Measurements from ENCODE around the gene ABITRAM. TPM values are rescaled to one million over a fixed set of nuclear protein-coding genes. Genes with fewer than 3 reads are reported as not detected.
A peak's percentile ranks its signal among the peaks of the same experiment; 100 is the strongest.

Gene ABITRAM
- total RNA-seq, 1 experiment from 2014 or later = 6.4 TPM

GRCh38 chr9:108933231-108933717 lies 926 bp upstream of the ABITRAM start:
- no peak for ATAC-seq
- BruUV-seq (replicated peaks) = no TSS peak

GRCh38 chr9:108933718-108934322 lies 380 bp upstream of the ABITRAM start, which contains the start of gene ELP1:
Gene ELP1, minus strand, starts transcription at chr9:108934124. Its CDS starts 2,978 bp downstream, at chr9:108931146.
- H3K9me3 ChIP-seq (ENCODE audit: control insufficient read depth, insufficient read depth, low read depth, low read length) = no peaks in the 10 kb centered on the region
- no TSS peak for BruUV-seq (replicated peaks)
- H3K4me1 ChIP-seq (ENCODE audit: control insufficient read depth, insufficient read depth, low read length) = peaks cover 9% of the 10 kb centered on the region; the same call in 1 of the 2 replicates
- DNase-seq (ENCODE audit: low read depth, low spot score) (peak; percentile 22), ATAC-seq (peak; percentile 92)
- peak within 1 kb of the TSS; percentile 82 for H3K27ac ChIP-seq (ENCODE audit: low read length)
- TF ChIP-seq CTCF (IDR thresholded peaks at IDR 0.05) (peak; percentile 20; the same call in 1 of the 2 replicates), POLR2AphosphoS5 (IDR thresholded peaks at IDR 0.05; ENCODE audit: low read depth, low read length) (no peak; the same call in 1 of the 2 replicates)
- ChIA-PET CTCF (no interaction called here), POLR2A (interaction anchor here (0.6 kb wide), 1 partner anchor 13 kb away, joined by 3 read pairs; no protein-coding TSS in a partner anchor)
- in situ Hi-C loops (cut with HindIII; ENCODE audit: low pct_unique_long_range_greater_than_20kb, low sequenced_read_pairs) = no loop called here
- H3K36me3 ChIP-seq (ENCODE audit: control insufficient read depth, insufficient read depth, low read length) = peaks cover 3% of the 10 kb centered on the region
- no peaks in the 10 kb centered on the region for H3K27me3 ChIP-seq (ENCODE audit: control insufficient read depth, insufficient read depth, low read length)
- intact Hi-C loops (cut with micrococcal nuclease; ENCODE audit: unreplicated experiment) = no loop called here
- H3K4me3 ChIP-seq (ENCODE audit: low read depth in 2 of 2, low read length in 2 of 2) = peak within 1 kb of the TSS; percentile 95 to 96

More at GRCh38 chr9:108933231-108933717, 926 bp upstream of the ABITRAM start:
- in situ Hi-C loops (cut with HindIII; ENCODE audit: low pct_unique_long_range_greater_than_20kb, low sequenced_read_pairs) = no loop called here
- H3K9me3 ChIP-seq (ENCODE audit: control insufficient read depth, insufficient read depth, low read depth, low read length) = no peaks in the 10 kb centered on the region
- H3K36me3 ChIP-seq (ENCODE audit: control insufficient read depth, insufficient read depth, low read length) = peaks cover 3% of the 10 kb centered on the region
- intact Hi-C loops (cut with micrococcal nuclease; ENCODE audit: unreplicated experiment) = no loop called here
- H3K27ac ChIP-seq (ENCODE audit: low read length) = peak overlapping the region; percentile 79
- DNase-seq (ENCODE audit: low read depth, low spot score) = no peak
- peaks cover 9% of the 10 kb centered on the region; the same call in 1 of the 2 replicates for H3K4me1 ChIP-seq (ENCODE audit: control insufficient read depth, insufficient read depth, low read length)
- H3K4me3 ChIP-seq (ENCODE audit: low read depth in 2 of 2, low read length in 2 of 2) = peak overlapping the region; percentile 95 to 96
- CTCF ChIA-PET = no interaction called here
- H3K27me3 ChIP-seq (ENCODE audit: control insufficient read depth, insufficient read depth, low read length) = no peaks in the 10 kb centered on the region
- TF ChIP-seq POLR2AphosphoS5 (IDR thresholded peaks at IDR 0.05; ENCODE audit: low read depth, low read length) = no peak
- POLR2A ChIA-PET = no interaction called here

DNA sequence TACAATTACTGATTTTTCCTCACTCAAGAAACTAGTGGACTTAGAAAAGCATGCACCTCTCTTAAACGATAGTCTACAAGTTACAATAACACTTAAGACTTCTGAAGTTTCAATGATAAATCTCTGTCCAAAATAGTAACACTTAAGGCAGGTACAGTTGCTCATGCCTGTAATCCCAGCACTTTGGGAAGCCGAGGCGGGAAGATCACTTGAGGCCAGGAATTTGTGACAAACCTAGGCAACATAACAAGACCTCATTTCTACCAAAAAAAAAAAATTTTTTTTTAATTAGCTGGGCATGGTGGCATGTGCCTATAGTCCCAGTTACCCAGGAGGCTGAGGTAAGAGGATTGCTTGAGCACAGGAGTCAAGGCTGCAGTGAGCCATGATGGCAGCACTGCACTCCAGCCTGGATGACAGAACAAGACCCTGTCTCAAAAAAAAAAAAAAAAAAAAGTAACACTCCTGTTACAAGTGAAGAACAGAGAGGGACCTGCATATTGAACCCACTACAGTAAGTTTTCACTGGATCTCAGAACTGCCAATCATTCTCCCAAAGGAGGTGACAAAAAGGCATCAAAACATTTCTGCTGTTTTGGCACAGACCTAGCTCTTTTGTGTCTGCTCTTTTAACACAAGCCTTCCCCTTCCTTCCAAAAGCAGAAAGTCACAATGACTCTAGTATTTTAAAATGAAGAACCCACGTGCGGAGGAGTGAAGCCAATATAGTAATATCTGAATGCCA lies 3.5 kb downstream of the ABITRAM start:
- no peak for TF ChIP-seq SIN3A (IDR thresholded peaks at IDR 0.05; ENCODE audit: borderline replicate concordance, insufficient read depth, low read depth, low read length)
- TF ChIP-seq CTCF (IDR thresholded peaks at IDR 0.05) = no peak
- TF ChIP-seq POLR2AphosphoS5 (IDR thresholded peaks at IDR 0.05; ENCODE audit: low read depth, low read length) = no peak
- no peak for TF ChIP-seq TCF7L2 (IDR thresholded peaks at IDR 0.05; ENCODE audit: low read depth, low read length)
- TF ChIP-seq, protein P1, sequence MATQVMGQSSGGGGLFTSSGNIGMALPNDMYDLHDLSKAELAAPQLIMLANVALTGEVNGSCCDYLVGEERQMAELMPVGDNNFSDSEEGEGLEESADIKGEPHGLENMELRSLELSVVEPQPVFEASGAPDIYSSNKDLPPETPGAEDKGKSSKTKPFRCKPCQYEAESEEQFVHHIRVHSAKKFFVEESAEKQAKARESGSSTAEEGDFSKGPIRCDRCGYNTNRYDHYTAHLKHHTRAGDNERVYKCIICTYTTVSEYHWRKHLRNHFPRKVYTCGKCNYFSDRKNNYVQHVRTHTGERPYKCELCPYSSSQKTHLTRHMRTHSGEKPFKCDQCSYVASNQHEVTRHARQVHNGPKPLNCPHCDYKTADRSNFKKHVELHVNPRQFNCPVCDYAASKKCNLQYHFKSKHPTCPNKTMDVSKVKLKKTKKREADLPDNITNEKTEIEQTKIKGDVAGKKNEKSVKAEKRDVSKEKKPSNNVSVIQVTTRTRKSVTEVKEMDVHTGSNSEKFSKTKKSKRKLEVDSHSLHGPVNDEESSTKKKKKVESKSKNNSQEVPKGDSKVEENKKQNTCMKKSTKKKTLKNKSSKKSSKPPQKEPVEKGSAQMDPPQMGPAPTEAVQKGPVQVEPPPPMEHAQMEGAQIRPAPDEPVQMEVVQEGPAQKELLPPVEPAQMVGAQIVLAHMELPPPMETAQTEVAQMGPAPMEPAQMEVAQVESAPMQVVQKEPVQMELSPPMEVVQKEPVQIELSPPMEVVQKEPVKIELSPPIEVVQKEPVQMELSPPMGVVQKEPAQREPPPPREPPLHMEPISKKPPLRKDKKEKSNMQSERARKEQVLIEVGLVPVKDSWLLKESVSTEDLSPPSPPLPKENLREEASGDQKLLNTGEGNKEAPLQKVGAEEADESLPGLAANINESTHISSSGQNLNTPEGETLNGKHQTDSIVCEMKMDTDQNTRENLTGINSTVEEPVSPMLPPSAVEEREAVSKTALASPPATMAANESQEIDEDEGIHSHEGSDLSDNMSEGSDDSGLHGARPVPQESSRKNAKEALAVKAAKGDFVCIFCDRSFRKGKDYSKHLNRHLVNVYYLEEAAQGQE (IDR thresholded peaks at IDR 0.05; ENCODE audit: insufficient read depth in 1 of 2, low read depth in 2 of 2, low read length in 1 of 2) = no peak
- DNase-seq (ENCODE audit: low read depth, low spot score) (no peak), ATAC-seq (no peak)
- in situ Hi-C loops (cut with HindIII; ENCODE audit: low pct_unique_long_range_greater_than_20kb, low sequenced_read_pairs) (no loop called here), intact Hi-C loops (cut with micrococcal nuclease; ENCODE audit: unreplicated experiment) (no loop called here)
- ChIA-PET POLR2A (no interaction called here), CTCF (no interaction called here)
- Histone ChIP-seq H3K9me3 (ENCODE audit: control insufficient read depth, insufficient read depth, low read depth, low read length) (no peaks in the 10 kb centered on the region), H3K27me3 (ENCODE audit: control insufficient read depth, insufficient read depth, low read length) (no peaks in the 10 kb centered on the region), H3K4me1 (ENCODE audit: control insufficient read depth, insufficient read depth, low read length) (peaks cover 6% of the 10 kb centered on the region; the same call in 1 of the 2 replicates), H3K27ac (ENCODE audit: low read length) (no peak overlapping the region), H3K36me3 (ENCODE audit: control insufficient read depth, insufficient read depth, low read length) (peaks cover 3% of the 10 kb centered on the region), H3K4me3 (ENCODE audit: low read depth in 2 of 2, low read length in 2 of 2) (no peak overlapping the region)
- no TSS peak for BruUV-seq (replicated peaks)
